HG02938 (cell line): Measurements from ENCODE around the gene KLHL30.
"Not testable (repeated sequence)": the region's sequence is repeated elsewhere in the genome, so short reads cannot be mapped to it uniquely, and the experiment has no call there.

Source experiments
- ATAC-seq: cut with Tn5 transposase; IDR thresholded peaks from one replicate; pipeline ENCODE4 v1.9.1; 2021; ENCODE audit warnings: mild to moderate bottlenecking, moderate library complexity; ENCODE audit not compliant: unreplicated experiment

Gene KLHL30

GRCh38 chr2:238101891-238102841 lies 36.3 kb upstream of the KLHL30 start:
- no peak for ATAC-seq

DNA sequence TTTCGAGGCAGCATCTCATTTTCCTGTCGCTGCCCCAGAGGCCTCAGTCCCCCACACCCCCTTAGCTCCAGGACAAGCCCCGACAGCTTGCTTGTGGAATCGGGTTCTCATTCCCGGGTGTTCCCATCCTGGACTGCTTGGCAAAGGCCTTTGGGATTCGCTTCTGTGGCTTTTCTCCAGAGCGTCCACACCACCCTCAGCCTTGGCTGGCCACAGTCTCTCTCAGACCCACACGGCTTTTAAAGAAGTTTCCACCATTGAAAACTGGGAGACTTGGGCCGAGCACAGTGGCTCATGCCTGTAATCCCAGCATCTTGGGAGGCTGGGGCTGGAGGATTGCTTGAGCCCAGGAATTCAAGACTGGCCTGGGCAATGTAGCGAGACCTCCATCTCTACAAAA lies 35.6 kb upstream of the KLHL30 start:
- ATAC-seq, result no peak

DNA sequence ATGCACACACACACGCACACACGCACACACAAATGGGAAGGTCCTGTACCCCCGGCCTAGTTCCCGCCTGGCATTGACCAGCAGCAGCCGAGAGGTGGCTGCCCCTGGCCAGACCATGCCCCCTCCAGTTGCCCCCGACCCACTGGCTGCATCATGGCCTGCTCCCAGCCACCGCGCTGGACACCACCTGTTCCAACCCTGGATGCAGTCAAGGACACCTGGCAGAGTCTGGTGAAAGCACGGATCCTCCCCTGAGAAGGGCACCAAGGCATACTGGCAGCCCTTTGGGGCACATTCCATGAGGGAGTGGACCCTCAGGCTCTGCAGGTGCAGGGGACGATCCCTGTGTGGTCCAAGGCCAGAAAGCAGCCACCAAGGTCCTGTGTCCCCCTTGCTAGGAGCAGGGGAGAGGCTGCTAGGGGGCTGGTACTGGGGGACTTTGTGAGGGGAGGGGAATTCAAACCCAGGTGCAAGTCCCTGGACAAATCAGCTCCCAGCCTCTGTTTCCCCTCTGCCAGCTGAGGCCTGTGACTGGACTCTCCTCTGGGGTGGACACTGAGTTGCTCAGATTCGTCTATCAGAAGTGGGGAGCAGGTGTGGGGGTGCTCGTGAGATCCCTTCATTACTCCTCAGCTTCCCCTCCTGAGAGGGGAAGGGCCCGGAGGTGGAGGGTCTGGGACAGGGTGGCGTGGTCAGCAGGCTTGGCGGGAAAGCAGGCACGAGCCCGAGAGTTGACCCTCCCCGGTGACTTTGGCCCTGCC lies 34.8 kb upstream of the KLHL30 start:
- no peak for ATAC-seq

GRCh38 chr2:238104226-238104690 lies 34.2 kb upstream of the KLHL30 start:
- no peak for ATAC-seq

GRCh38 chr2:238104691-238105371 lies 33.6 kb upstream of the KLHL30 start:
- ATAC-seq, result no peak

DNA sequence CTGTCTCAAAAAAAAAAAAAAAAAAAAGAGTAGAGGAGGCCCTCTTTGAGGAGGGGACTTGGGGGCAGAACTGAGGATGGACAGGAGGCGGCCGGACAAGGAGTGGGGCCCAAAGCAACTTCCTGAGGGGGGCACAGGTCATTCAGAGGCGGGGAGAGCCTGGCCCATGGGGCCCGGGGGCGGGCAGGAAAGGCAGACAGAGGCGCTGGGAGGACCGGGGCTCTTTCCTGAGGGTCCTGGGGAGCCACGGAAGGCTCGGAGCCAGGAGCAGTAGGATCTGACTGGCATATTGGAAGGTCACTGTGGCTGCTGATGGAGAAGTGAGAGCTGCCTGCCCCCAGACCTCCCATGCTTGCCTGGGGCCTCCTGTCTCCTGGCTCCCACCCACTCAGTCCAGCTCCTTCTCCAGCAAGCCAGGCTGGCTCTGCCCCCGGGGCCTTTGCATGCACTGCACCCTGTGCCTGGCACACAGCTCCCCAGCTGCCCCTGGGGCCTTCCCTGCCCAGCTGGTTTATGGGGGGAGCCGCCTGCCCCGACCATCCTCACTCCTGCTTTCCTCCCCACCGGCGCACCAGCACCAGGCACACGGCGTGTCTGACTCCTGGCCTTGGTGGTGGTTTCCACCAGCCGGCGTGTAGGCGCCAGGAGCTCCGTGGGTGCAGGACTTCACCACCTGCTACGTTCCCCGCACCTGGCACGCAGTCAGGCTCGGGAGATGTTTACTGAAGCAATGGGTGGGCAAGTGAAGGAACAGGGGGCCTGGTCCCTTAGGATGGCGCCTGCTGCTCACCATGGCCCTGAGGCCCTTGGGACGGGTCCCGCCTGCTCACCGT lies 32.7 kb upstream of the KLHL30 start:
- no peak for ATAC-seq

DNA sequence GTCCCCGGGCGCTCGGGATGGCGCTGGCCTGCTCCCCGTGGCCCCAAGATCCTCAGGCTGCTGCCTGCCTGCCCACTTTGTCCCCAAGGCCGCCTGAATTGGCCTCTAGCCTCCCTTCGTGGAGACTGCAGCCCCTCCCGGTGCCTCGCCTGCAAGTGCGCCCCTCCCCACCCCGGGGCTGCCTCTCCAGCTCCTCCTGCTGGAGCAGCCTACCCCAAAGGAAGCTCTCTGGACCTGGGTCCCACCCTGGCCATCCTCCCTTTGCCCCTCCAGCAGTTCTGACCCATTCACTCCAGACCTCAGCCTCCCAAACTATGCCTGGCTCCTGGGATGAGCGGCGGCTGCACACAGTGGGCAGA lies 32.1 kb upstream of the KLHL30 start:
- ATAC-seq, result no peak

- ATAC-seq, result peak; percentile 11
Observed at GRCh38 chr2:238106698-238107524, 31.6 kb upstream of the KLHL30 start.

GRCh38 chr2:238107525-238108422 lies 30.7 kb upstream of the KLHL30 start:
- peak; percentile 72 for ATAC-seq

DNA sequence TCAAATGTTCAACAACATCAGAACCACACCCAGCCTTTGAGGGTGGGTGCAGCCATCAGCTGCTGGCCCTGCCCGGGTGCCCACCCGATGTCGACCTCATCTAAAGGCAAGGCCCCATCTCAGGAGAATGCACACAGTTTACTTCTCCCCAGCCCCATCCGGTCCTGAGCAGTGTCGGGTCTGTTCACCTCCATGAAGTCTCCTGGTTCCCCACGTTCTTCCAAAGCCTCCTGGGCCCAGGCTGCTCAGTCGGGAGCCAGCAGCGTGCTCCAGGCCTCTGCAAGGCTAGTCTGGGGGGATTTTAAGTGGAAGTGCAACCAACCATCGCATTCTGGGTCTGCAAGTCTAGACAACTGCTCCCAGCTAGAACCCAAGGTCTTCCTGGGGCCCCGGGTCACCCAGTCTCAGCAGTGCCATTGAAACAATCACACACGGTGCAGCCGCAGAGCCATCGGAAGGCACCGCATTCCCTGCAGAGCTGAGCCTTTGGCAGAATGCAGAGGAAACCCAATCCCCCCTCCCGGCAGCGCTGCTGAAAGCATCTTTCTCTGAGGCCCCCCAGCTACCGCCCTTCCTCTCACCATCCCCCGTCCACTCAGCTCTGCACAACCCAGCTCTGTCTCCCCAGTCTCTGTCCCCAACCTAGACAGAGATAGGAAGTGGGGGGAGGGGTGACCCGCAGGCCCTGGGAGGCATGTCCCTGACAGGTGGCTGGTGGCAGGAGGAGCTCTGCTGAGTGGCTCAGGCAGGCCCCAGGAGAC lies 29.9 kb upstream of the KLHL30 start:
- no peak for ATAC-seq

DNA sequence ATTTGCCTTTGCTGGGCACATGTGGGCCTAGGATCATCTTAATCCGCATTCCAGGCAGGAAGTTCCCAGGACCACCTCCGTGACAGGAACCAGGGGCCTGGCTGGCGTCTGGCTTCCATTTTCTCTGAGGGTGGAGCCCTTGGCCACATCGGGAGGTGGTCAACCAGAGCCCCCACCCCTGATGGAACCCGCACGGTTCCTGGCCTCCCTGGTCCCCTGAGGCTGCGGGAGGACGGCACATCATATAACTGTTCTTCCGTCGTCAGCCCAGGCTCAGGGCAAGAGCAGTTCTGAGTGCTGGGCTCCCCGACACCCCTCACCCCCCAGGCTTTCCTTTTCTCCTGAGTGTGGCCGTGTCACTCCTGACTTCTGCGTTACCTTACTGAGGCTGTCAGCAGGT lies 24.9 kb upstream of the KLHL30 start:
- no peak for ATAC-seq

GRCh38 chr2:238114331-238114841 lies 24.1 kb upstream of the KLHL30 start:
- no peak for ATAC-seq

- no peak for ATAC-seq
Observed at GRCh38 chr2:238114851-238115660, 23.4 kb upstream of the KLHL30 start.

GRCh38 chr2:238115709-238116108 lies 22.8 kb upstream of the KLHL30 start:
- not testable (repeated sequence) for ATAC-seq

DNA sequence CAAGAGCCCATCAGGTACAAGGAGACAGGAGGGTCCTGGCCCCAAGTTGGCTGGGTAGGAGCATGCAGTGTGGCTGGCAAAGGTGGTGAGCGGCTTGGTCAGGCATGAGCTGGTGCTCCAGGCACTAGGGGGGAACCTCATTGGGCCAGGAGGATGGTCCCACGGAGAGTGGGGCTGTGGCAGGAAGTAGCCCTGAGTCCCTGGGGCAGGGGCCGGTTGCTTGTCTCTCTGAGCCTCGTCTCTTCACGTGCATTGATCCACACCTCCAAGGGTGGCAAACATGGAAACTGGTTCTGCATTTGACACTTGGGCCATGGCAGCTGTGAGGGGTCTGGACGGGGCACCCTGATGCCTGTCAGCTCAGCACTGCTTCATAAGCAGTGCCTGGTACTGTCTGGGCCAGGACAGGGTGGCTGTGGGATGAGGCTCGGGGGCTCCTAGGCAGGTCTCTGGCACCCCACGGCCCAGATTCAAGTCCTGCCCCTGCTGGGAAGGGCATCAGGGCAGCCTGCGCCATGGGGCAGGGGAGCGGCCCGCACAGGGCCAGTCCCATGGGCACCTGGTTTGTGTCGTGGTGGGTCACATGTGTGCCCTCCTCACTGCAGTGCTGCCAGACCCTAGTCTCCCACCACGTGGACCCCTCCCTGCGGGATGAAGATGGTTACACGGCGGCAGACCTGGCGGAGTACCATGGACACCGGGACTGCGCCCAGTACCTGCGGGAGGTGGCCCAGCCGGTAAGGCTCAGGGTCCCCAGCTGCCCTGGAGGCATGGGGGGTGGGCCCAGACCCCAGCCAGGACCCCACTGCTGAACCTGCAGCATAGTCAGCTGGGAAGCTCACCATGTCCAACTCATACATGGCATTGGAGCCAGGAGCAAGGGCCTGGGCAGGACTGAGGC lies 21.9 kb upstream of the KLHL30 start:
- no peak for ATAC-seq
